ENCODE measurements around the gene UBL4B. TPM values are rescaled to one million over a fixed set of nuclear protein-coding genes. Genes with fewer than 3 reads are reported as not detected.
A peak's percentile ranks its signal among the peaks of the same experiment; 100 is the strongest.

Gene UBL4B
- total RNA-seq, 1 experiment from 2014 or later, result not detected

DNA sequence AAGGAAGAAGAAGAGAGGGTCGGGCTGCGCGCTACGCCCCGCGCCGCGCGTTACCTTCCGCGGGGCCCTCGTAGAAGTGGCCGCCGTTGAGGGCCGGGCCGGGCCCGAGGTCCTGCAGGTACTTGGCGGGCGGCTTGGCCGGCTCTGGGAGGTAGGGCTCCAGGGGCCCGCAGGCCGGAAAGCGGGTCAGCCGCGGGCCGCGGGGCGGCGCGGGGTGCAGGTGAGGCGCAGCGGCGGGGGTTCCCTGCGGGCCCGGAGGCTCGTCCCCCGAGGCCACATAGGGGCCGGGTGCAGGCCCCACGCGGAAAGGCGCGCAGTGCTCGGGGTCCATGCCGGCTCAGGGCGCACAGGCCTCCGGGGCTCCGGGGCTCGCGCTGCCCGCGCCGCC is 42.0 kb upstream of the UBL4B start:
- Histone ChIP-seq H3K23me2 (ENCODE audit: insufficient read length, low read depth, low read length, poor library complexity, severe bottlenecking) (peaks cover 7% of the 10 kb centered on the region), H3K14ac (ENCODE audit: insufficient read depth, low read length) (no peak overlapping the region; the same call in 1 of the 2 replicates), H2BK20ac (ENCODE audit: low read depth, low read length, poor library complexity, severe bottlenecking) (no peak overlapping the region), H2BK120ac (ENCODE audit: low read depth, low read length, poor library complexity, severe bottlenecking) (no peak overlapping the region), H3K4ac (ENCODE audit: low read depth, low read length) (no peak overlapping the region), H3K4me2 (ENCODE audit: insufficient read depth, insufficient read length, low read length) (peak overlapping the region; percentile 57), H3K23ac (ENCODE audit: insufficient read length, low read depth, low read length) (no peak overlapping the region), H2AFZ (ENCODE audit: low read length) (no peak overlapping the region), H2BK15ac (ENCODE audit: low read depth, low read length) (no peak overlapping the region), H4K20me1 (ENCODE audit: control insufficient read depth, insufficient read depth, insufficient read length) (peaks cover 4% of the 10 kb centered on the region), H3T11ph (ENCODE audit: low read length) (no peak overlapping the region), H4K91ac (ENCODE audit: insufficient read length, low read depth, low read length) (no peak overlapping the region), H4K8ac (replicated peaks; ENCODE audit: insufficient read length, low read depth, low read length) (no peak overlapping the region), H3K79me1 (ENCODE audit: insufficient read depth, low read depth, low read length, poor library complexity, severe bottlenecking) (no peaks in the 10 kb centered on the region), H3K27me3 (ENCODE audit: insufficient read depth, low read length) (peaks cover 76% of the 10 kb centered on the region), H3K27ac (ENCODE audit: insufficient read length, low read depth, low read length) (no peak overlapping the region), H3K18ac (ENCODE audit: insufficient read length, low read depth, low read length) (no peak overlapping the region), H3K9me3 (ENCODE audit: control insufficient read depth, low read depth, low read length) (no peaks in the 10 kb centered on the region), H2BK5ac (ENCODE audit: insufficient read length, low read length) (no peak overlapping the region), H3K79me2 (ENCODE audit: insufficient read depth, low read length) (no peaks in the 10 kb centered on the region), H2AK5ac (ENCODE audit: insufficient read length, low read length) (no peak overlapping the region), H3K9ac (ENCODE audit: extremely low read depth, insufficient read length, low read length) (no peak overlapping the region), H2BK12ac (ENCODE audit: insufficient read length, low read depth, low read length) (no peak overlapping the region), H4K5ac (ENCODE audit: insufficient read length, low read depth, low read length) (no peak overlapping the region), H3K56ac (ENCODE audit: insufficient read length, low read depth, low read length) (no peak overlapping the region), H3K4me1 (ENCODE audit: insufficient read depth, low read length) (no peaks in the 10 kb centered on the region; the same call in 1 of the 2 replicates)
- peak overlapping the region; percentile 52 to 80; a peak in 4 of 5 replicates for H3K4me3 Mint-ChIP-seq
- H3K27me3 Mint-ChIP-seq (ENCODE audit: low read depth), result peaks cover 97% of the 10 kb centered on the region
- no CpG with 5 or more reads among the region's 52 CpGs for WGBS (ENCODE audit: extremely low coverage, insufficient read length, low lambda C conversion rate)
- H3K9me3 Mint-ChIP-seq, result peaks cover 0 to 3% of the 10 kb centered on the region in 2 experiments; a peak in 2 of 5 replicates
- H3K36me3 Mint-ChIP-seq (ENCODE audit: insufficient read depth in 1 of 3, low read depth in 3 of 3), result no peaks in the 10 kb centered on the region; a peak in 1 of 7 replicates
- peaks cover 10 to 18% of the 10 kb centered on the region in 2 experiments for H3K4me1 Mint-ChIP-seq
- DNase-seq, result no peak
- H3K27ac Mint-ChIP-seq, result no peak overlapping the region; a peak in 1 of 7 replicates
- TF ChIP-seq, protein P1, sequence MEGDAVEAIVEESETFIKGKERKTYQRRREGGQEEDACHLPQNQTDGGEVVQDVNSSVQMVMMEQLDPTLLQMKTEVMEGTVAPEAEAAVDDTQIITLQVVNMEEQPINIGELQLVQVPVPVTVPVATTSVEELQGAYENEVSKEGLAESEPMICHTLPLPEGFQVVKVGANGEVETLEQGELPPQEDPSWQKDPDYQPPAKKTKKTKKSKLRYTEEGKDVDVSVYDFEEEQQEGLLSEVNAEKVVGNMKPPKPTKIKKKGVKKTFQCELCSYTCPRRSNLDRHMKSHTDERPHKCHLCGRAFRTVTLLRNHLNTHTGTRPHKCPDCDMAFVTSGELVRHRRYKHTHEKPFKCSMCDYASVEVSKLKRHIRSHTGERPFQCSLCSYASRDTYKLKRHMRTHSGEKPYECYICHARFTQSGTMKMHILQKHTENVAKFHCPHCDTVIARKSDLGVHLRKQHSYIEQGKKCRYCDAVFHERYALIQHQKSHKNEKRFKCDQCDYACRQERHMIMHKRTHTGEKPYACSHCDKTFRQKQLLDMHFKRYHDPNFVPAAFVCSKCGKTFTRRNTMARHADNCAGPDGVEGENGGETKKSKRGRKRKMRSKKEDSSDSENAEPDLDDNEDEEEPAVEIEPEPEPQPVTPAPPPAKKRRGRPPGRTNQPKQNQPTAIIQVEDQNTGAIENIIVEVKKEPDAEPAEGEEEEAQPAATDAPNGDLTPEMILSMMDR (conservative IDR thresholded peaks at IDR 0.05), result no peak
